ENCODE data around the gene EFS. TPM values are rescaled to one million over a fixed set of nuclear protein-coding genes. Genes with fewer than 3 reads are reported as not detected.
A peak's percentile ranks its signal among the peaks of the same experiment; 100 is the strongest.

EFS gene
- total and polyA plus RNA-seq, 2 donors, result 1.6 to 5.2 TPM

DNA sequence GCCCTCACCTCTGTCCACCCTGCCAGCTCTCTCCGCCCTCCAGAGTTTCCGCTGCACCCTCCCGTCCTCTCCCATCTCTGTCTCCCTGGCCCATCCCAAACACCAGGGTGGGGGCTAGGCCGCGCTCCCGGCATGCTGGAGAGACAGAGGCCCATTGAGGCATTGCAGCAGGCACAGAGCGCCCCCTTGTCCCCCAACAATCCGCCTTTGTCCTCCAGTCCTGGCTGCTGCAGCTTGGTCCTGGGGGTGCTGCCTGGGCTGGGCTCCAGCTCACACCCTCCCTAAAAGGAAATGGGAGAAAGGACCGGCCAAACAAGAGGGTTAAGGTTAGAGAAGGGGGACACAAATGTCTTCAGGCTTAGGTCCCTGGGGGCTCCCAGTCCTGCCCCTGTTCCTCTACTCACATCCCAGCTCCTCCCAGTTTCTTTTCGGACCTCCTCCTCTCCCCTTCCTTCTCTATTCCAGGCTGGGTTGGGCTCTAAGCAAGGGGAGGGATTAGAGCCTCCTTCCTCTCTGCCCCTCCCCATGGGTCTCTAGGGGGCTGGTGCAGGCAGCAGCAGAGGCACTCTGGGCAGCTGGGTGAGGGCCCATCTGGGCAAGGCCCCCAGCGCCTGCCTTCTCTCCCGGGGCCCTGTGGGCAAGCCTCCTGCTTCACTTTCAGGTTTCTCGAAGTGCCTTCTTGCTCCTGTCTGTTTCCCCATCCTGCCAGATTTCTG lies 11.7 kb upstream of the EFS start, which contains the start of gene CMTM5:
Gene CMTM5 (plus strand): TSS at position 565 of the 716 bp plus-strand sequence. CDS start 206 bp downstream, outside the sequence.
- no peak for DNase-seq (ENCODE audit: low read depth in 6 of 9, low spot score in 9 of 9)
- Histone ChIP-seq H3K27me3 (ENCODE audit: control insufficient read depth in 2 of 2, insufficient read depth in 1 of 2, low read length in 1 of 2) (peaks cover 0 to 25% of the 10 kb centered on the region in 2 donors), H3K36me3 (ENCODE audit: control insufficient read depth in 2 of 2, insufficient read depth in 2 of 2, low read length in 1 of 2) (no peaks in the 10 kb centered on the region), H3K27ac (ENCODE audit: low read depth in 1 of 2, low read length in 1 of 2) (no peak within 1 kb of the TSS), H3K4me1 (ENCODE audit: control insufficient read depth in 2 of 2, insufficient read depth in 2 of 2, low read length in 2 of 2) (no peaks in the 10 kb centered on the region), H3K9me3 (ENCODE audit: control insufficient read depth in 2 of 2, insufficient read depth in 1 of 2, low read length in 1 of 2) (no peaks in the 10 kb centered on the region), H3K4me3 (ENCODE audit: low read length in 2 of 2) (no peak within 1 kb of the TSS)
- 90% methylated on average over 13 of the region's 13 CpGs for WGBS

DNA sequence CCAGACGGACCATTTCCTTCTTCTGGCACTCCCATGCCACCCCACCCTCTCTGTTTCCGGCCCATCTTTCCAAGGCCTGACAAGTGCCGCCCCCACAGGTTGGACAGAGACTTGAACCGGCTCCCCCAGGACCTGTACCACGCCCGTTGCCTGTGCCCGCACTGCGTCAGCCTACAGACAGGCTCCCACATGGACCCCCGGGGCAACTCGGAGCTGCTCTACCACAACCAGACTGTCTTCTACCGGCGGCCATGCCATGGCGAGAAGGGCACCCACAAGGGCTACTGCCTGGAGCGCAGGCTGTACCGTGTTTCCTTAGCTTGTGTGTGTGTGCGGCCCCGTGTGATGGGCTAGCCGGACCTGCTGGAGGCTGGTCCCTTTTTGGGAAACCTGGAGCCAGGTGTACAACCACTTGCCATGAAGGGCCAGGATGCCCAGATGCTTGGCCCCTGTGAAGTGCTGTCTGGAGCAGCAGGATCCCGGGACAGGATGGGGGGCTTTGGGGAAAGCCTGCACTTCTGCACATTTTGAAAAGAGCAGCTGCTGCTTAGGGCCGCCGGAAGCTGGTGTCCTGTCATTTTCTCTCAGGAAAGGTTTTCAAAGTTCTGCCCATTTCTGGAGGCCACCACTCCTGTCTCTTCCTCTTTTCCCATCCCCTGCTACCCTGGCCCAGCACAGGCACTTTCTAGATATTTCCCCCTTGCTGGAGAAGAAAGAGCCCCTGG lies 10.7 kb upstream of the EFS start:
- Histone ChIP-seq H3K36me3 (ENCODE audit: control insufficient read depth in 2 of 2, insufficient read depth in 2 of 2, low read length in 1 of 2) (no peaks in the 10 kb centered on the region), H3K27ac (ENCODE audit: low read depth in 1 of 2, low read length in 1 of 2) (no peak overlapping the region), H3K4me3 (ENCODE audit: low read length in 2 of 2) (no peak overlapping the region), H3K9me3 (ENCODE audit: control insufficient read depth in 2 of 2, insufficient read depth in 1 of 2, low read length in 1 of 2) (no peaks in the 10 kb centered on the region), H3K27me3 (ENCODE audit: control insufficient read depth in 2 of 2, insufficient read depth in 1 of 2, low read length in 1 of 2) (peaks cover 0 to 25% of the 10 kb centered on the region in 2 donors), H3K4me1 (ENCODE audit: control insufficient read depth in 2 of 2, insufficient read depth in 2 of 2, low read length in 2 of 2) (no peaks in the 10 kb centered on the region)
- 96% methylated on average over 21 of the region's 21 CpGs for WGBS
- DNase-seq (ENCODE audit: low read depth in 6 of 9, low spot score in 9 of 9), result no peak

DNA sequence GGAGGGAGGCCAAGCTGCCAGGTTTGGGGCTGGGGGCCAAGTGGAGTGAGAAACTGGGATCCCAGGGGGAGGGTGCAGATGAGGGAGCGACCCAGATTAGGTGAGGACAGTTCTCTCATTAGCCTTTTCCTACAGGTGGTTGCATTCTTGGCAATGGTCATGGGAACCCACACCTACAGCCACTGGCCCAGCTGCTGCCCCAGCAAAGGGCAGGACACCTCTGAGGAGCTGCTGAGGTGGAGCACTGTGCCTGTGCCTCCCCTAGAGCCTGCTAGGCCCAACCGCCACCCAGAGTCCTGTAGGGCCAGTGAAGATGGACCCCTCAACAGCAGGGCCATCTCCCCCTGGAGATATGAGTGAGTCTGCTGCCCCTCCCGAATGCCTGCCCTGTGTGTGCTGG lies 8.1 kb upstream of the EFS start:
- no peak overlapping the region for H3K27ac ChIP-seq (ENCODE audit: low read depth in 1 of 2, low read length in 1 of 2)
- no peak for DNase-seq (ENCODE audit: low read depth in 6 of 9, low spot score in 9 of 9)
- H3K27me3 ChIP-seq (ENCODE audit: control insufficient read depth in 2 of 2, insufficient read depth in 1 of 2, low read length in 1 of 2), result peaks cover 0 to 34% of the 10 kb centered on the region in 2 donors
- H3K36me3 ChIP-seq (ENCODE audit: control insufficient read depth in 2 of 2, insufficient read depth in 2 of 2, low read length in 1 of 2), result no peaks in the 10 kb centered on the region
- H3K9me3 ChIP-seq (ENCODE audit: control insufficient read depth in 2 of 2, insufficient read depth in 1 of 2, low read length in 1 of 2), result no peaks in the 10 kb centered on the region
- no peak overlapping the region for H3K4me3 ChIP-seq (ENCODE audit: low read length in 2 of 2)
- WGBS, result 93% methylated on average over 3 of the region's 3 CpGs
- H3K4me1 ChIP-seq (ENCODE audit: control insufficient read depth in 2 of 2, insufficient read depth in 2 of 2, low read length in 2 of 2), result no peaks in the 10 kb centered on the region

DNA sequence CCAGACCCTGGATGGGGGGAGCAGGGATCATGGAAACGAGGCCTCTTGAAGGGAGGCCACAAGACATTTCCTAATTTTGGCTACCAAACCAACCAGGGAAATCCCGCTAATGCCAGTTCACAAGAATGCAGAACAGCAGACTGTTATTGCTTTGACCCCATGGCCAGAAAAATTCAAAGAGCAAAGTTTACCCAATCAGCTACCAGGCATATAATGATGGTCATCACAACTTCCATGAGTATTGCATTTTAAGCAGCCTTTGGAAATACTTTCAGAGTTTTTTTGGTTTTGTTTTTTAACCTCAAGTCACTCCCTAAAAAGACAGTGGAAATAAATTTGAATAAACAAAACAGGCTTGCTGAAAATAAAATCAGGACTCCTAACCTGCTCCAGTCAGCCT lies 7.5 kb upstream of the EFS start, which contains the start of gene IL25:
Gene IL25 (plus strand): TSS at position 301 of the 400 bp plus-strand sequence.
- Histone ChIP-seq H3K27ac (ENCODE audit: low read depth in 1 of 2, low read length in 1 of 2) (no peak within 1 kb of the TSS), H3K36me3 (ENCODE audit: control insufficient read depth in 2 of 2, insufficient read depth in 2 of 2, low read length in 1 of 2) (no peaks in the 10 kb centered on the region), H3K4me1 (ENCODE audit: control insufficient read depth in 2 of 2, insufficient read depth in 2 of 2, low read length in 2 of 2) (no peaks in the 10 kb centered on the region), H3K9me3 (ENCODE audit: control insufficient read depth in 2 of 2, insufficient read depth in 1 of 2, low read length in 1 of 2) (no peaks in the 10 kb centered on the region), H3K4me3 (ENCODE audit: low read length in 2 of 2) (no peak within 1 kb of the TSS), H3K27me3 (ENCODE audit: control insufficient read depth in 2 of 2, insufficient read depth in 1 of 2, low read length in 1 of 2) (peaks cover 0 to 38% of the 10 kb centered on the region in 2 donors)
- no peak for DNase-seq (ENCODE audit: low read depth in 6 of 9, low spot score in 9 of 9)
- WGBS, result 91% methylated on average over 2 of the region's 2 CpGs

DNA sequence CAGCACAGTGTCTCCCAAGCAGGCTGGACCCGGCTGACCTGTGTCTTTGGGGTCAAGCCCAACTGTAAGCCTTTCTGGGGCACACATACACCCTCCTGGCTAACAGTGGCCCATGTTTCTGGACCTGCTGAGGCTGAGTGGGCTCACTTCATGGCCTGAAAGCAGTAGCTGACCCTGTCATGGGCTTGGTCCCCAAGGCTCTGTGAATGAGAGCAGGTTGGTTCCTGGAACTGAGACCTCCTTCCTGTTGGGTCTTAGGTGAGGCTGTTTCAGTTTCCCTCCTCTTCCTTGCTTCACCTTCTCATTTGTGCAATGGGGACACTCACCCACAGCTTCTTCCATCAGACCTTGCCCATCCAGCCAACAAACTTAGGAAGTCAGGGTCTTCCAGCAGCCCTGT lies 6.9 kb upstream of the EFS start:
- H3K27ac ChIP-seq (ENCODE audit: low read depth in 1 of 2, low read length in 1 of 2), result no peak overlapping the region
- no peak for DNase-seq (ENCODE audit: low read depth in 6 of 9, low spot score in 9 of 9)
- no peaks in the 10 kb centered on the region for H3K36me3 ChIP-seq (ENCODE audit: control insufficient read depth in 2 of 2, insufficient read depth in 2 of 2, low read length in 1 of 2)
- H3K4me3 ChIP-seq (ENCODE audit: low read length in 2 of 2), result no peak overlapping the region
- H3K9me3 ChIP-seq (ENCODE audit: control insufficient read depth in 2 of 2, insufficient read depth in 1 of 2, low read length in 1 of 2), result peaks cover 0 to under 1% of the 10 kb centered on the region in 2 donors
- peaks cover 6 to 40% of the 10 kb centered on the region in 2 donors for H3K27me3 ChIP-seq (ENCODE audit: control insufficient read depth in 2 of 2, insufficient read depth in 1 of 2, low read length in 1 of 2)
- 94% methylated on average over 1 of the region's 1 CpG for WGBS
- no peaks in the 10 kb centered on the region for H3K4me1 ChIP-seq (ENCODE audit: control insufficient read depth in 2 of 2, insufficient read depth in 2 of 2, low read length in 2 of 2)

DNA sequence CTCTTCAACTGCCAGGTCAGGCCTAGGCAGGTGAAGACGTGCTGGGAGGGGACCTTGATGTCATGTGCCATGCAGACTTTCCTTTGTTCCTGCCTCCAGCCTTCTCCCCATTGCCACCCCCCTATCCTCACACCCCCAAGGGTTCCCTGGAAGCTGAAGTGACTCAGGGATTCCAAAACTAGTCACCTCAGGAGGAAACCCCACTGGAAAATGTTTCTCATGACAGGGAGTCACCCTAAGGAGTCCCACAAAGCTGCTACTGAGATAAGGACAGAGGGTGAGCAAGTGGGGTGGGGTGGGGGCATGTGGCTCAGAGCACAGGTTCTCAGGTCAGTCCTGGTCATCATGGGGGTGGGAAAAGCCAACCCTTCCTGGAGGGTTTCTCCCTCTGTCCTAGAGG lies 5.2 kb upstream of the EFS start:
- Histone ChIP-seq H3K36me3 (ENCODE audit: control insufficient read depth in 2 of 2, insufficient read depth in 2 of 2, low read length in 1 of 2) (no peaks in the 10 kb centered on the region), H3K27ac (ENCODE audit: low read depth in 1 of 2, low read length in 1 of 2) (no peak overlapping the region), H3K27me3 (ENCODE audit: control insufficient read depth in 2 of 2, insufficient read depth in 1 of 2, low read length in 1 of 2) (peaks cover 20 to 51% of the 10 kb centered on the region in 2 donors), H3K9me3 (ENCODE audit: control insufficient read depth in 2 of 2, insufficient read depth in 1 of 2, low read length in 1 of 2) (peaks cover 0 to 4% of the 10 kb centered on the region in 2 donors), H3K4me1 (ENCODE audit: control insufficient read depth in 2 of 2, insufficient read depth in 2 of 2, low read length in 2 of 2) (no peaks in the 10 kb centered on the region), H3K4me3 (ENCODE audit: low read length in 2 of 2) (no peak overlapping the region)
- DNase-seq (ENCODE audit: low read depth in 6 of 9, low spot score in 9 of 9), result no peak
- 87% methylated on average over 1 of the region's 1 CpG for WGBS

DNA sequence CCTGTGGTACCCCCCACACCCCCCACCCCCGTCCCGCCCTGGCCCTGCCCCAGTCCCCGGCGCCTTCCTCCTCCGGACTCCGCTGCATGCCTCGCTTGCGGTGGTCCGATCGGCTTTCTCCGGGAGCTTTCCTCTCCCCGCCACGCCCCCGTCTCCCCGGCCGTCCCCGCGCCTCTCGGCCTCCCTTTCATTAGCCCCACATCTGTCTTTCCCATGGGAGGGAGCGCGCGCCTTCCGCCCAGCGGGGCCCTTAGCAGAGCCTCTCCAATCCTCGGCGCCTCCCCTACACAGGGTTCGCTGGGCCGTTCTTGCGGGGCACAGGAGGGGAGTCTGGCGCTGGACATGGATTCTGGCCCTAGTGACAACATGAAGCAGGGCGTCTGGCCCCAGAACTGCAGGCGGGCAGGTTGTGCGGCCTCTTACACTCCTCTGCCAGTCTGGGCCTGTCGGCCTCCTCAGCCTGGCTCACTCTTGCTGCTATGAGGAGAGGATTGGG lies 1.5 kb upstream of the EFS start:
- DNase-seq (ENCODE audit: low read depth in 6 of 9, low spot score in 9 of 9), result no peak
- 74% methylated on average over 34 of the region's 34 CpGs for WGBS
- no peaks in the 10 kb centered on the region for H3K4me1 ChIP-seq (ENCODE audit: control insufficient read depth in 2 of 2, insufficient read depth in 2 of 2, low read length in 2 of 2)
- H3K27ac ChIP-seq (ENCODE audit: low read depth in 1 of 2, low read length in 1 of 2), result peak overlapping the region in 1 of 2 donors; percentile 26
- no peaks in the 10 kb centered on the region for H3K36me3 ChIP-seq (ENCODE audit: control insufficient read depth in 2 of 2, insufficient read depth in 2 of 2, low read length in 1 of 2)
- peaks cover 41 to 80% of the 10 kb centered on the region in 2 donors for H3K27me3 ChIP-seq (ENCODE audit: control insufficient read depth in 2 of 2, insufficient read depth in 1 of 2, low read length in 1 of 2)
- H3K4me3 ChIP-seq (ENCODE audit: low read length in 2 of 2), result no peak overlapping the region
- H3K9me3 ChIP-seq (ENCODE audit: control insufficient read depth in 2 of 2, insufficient read depth in 1 of 2, low read length in 1 of 2), result peaks cover 0 to 4% of the 10 kb centered on the region in 2 donors

DNA sequence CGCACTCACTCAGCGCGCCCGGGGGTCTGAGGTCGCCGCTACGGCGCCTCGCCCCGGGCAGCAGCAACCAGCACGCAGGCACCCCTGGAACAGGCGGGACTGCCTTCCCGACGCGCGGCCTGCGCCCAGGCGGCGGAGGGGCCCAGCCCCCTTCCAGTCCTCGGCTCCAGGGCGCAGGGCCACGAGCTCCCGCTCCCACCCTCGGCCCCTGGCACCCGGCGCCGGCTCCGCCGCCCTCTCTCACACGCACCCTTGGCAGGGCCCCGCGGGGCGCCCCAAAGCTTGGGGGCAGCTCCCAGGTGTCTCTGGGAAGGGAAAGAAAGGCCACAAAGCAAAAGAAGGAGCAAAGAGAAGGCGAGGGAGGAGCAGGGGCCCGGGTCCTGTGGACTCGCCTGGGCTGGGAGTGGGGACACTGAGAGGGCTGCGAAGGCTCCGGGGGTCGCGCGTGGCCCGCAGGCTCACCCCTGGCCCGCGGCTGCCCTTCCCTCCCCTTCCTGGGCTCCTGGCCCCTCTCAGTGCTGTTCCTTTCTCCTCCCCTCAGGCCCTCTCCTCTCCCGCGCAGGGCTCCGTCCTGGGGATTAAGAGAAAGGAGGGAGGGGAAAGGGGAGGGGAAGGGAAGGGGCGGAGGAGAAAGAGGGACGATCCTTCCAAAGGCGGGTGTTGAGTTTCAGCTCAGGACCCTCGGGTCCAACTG lies 907 bp upstream of the EFS start:
- DNase-seq (ENCODE audit: low read depth in 6 of 9, low spot score in 9 of 9), result no peak
- Histone ChIP-seq H3K9me3 (ENCODE audit: control insufficient read depth in 2 of 2, insufficient read depth in 1 of 2, low read length in 1 of 2) (peaks cover 0 to 4% of the 10 kb centered on the region in 2 donors), H3K4me3 (ENCODE audit: low read length in 2 of 2) (peak overlapping the region in 1 of 2 donors; percentile 2), H3K4me1 (ENCODE audit: control insufficient read depth in 2 of 2, insufficient read depth in 2 of 2, low read length in 2 of 2) (no peaks in the 10 kb centered on the region), H3K27me3 (ENCODE audit: control insufficient read depth in 2 of 2, insufficient read depth in 1 of 2, low read length in 1 of 2) (peaks cover 41 to 81% of the 10 kb centered on the region in 2 donors), H3K27ac (ENCODE audit: low read depth in 1 of 2, low read length in 1 of 2) (peak overlapping the region; percentile 55 to 77), H3K36me3 (ENCODE audit: control insufficient read depth in 2 of 2, insufficient read depth in 2 of 2, low read length in 1 of 2) (no peaks in the 10 kb centered on the region)
- 6% methylated on average over 49 of the region's 51 CpGs for WGBS

Measured in thymus (tissue), 11 donors.